Activated naive CD8-positive, alpha-beta T cell treated with anti-CD3 and anti-CD28 coated beads, Interleukin-2, amount 10 ng/mL, durations not matched to agents 7 days and 5 days (primary cell): ENCODE data around the gene TK2. TPM values are rescaled to one million over a fixed set of nuclear protein-coding genes. Genes with fewer than 3 reads are reported as not detected.
"Not testable (repeated sequence)": the region's sequence is repeated elsewhere in the genome, so short reads cannot be mapped to it uniquely, and the experiment has no call there.

Experiments used
- ATAC-seq: fragments of 150-1000 bp; cut with Tn5 transposase; one replicate; pipeline ENCODE4 v1.10.0; 2021; ENCODE audit warnings: low read depth, moderate library complexity
- POLR2A ChIA-PET: fragments of 350-600 bp; sonication (Branson Sonifier 250); formaldehyde crosslinking; loops from one replicate; lab custom pipeline; 2021; ENCODE audit warnings: antibody characterized with exemption; lab: Charles Lee
- DNase-seq: peaks from one replicate; pipeline ENCODE4 v3.0.0; 2021
- H3K27ac Mint-ChIP-seq: one replicate; pipeline ENCODE4 v1.8.0; 2022; ENCODE audit warnings: mild to moderate bottlenecking, mixed read lengths
- H3K27me3 Mint-ChIP-seq: one replicate; pipeline ENCODE4 v1.8.0; 2022; ENCODE audit warnings: mild to moderate bottlenecking, moderate library complexity, mixed read lengths
- H3K36me3 Mint-ChIP-seq: one replicate; pipeline ENCODE4 v1.8.0; 2021; ENCODE audit warnings: mild to moderate bottlenecking, mixed read lengths
- H3K4me1 Mint-ChIP-seq: one replicate; pipeline ENCODE4 v1.8.0; 2021; ENCODE audit warnings: mixed read lengths
- H3K4me3 Mint-ChIP-seq: one replicate; pipeline ENCODE4 v1.8.0; 2022; ENCODE audit warnings: mild to moderate bottlenecking, moderate library complexity, mixed read lengths
- H3K9me3 Mint-ChIP-seq: one replicate; pipeline ENCODE4 v1.8.0; 2021; ENCODE audit warnings: mixed read lengths
- total RNA-seq, 2 experiments: library from RNA; stranded (reverse); gene quantifications; one replicate each; pipeline ENCODE4 v1.2.3, GENCODE V29; 2021

Gene TK2
- total RNA-seq, 2 experiments from 2014 or later, result 7.0 to 8.6 TPM

DNA sequence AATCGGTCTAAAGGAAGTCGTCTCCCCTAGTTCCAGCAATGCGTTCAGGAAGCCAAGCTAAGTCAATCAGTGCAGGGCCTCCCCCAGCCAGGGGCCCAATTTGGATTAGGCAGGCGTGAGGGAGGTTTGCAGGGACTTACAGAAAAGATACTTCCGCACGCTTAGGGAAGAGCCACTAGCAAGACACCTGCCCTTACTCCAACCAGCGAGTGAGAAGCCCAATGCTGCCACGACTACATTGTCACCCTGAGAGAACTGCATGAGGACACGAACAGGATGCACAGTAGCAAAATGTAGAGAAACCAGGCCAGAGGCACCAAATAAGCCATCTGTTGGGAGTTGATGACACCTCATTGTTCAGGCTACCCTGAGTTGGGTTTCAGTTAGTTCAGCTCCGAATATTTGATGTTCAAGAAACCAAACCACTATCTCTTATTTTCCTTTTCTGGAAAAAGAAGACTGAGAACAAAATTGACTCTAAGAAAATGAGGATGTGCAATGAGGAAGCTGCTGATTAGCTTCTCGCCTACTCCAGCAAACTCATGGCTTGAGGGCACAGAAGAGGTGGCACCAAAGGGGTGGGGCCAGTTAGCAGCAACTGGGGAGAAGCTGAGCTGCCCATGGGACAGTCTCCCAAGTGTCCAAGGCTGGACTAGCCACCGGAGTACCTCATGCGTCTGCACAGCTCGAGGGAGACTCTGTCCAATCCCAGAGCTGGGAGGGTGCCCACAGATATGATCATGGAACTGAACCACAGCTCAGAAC lies 29.3 kb downstream of the TK2 start:
- Mint-ChIP-seq H3K9me3 (no peaks in the 10 kb centered on the region), H3K36me3 (no peaks in the 10 kb centered on the region), H3K27me3 (no peaks in the 10 kb centered on the region), H3K4me3 (peak overlapping the region; percentile 40), H3K4me1 (peaks cover 81% of the 10 kb centered on the region), H3K27ac (peak overlapping the region; percentile 70)
- POLR2A ChIA-PET, result interaction anchor here (0.9 to 10.0 kb wide), 3 partner anchors 12 to 83 kb away, joined by 3 to 157 read pairs (median 29); partner anchors contain the start of genes CKLF, CMTM3 and TK2
- no peak for DNase-seq
- ATAC-seq, result no peak

DNA sequence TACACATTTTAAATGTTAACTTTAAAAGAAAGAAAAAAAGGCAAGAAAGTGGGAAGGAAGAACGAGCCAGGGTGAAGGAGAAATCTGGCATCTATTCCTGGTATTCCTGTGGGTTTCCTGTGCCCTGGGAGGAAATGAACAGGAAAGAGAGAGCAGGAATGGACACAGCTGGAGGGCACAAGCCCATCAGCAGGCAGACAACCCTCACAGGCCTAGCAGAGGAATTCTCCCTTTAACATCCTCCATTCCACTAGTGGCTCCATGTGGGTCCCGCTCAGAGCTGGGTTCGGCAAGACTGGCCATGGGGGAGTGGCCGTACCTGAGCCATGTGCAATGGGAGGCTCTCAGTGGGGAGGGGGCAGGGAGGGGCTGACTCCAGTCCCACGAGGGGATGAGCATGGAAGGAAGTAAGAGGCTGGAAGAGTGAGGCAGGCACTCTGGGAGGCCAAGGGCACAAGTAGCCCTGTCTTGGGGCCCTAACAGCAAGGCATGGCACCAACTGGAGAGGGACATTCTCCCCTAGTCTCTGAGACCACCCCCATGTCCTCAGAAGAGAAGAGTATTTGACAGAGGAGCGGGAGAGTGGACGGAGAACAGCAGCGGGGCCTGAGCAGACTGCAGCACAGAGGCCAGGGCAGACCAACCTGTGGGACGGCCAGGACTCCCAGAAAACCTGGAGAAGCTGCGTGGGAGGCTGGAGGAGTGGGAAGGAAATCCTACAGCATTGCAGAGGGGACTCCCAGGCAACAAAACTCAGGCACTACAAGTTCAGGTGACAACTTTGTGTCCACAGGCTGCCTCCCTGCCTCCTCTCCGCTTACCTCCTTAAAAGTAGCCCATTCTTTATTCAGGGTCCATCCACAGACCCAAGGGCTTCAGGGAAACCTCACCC lies 30.2 kb downstream of the TK2 start:
- peak overlapping the region; percentile 70 for H3K27ac Mint-ChIP-seq
- H3K9me3 Mint-ChIP-seq, result no peaks in the 10 kb centered on the region
- peaks cover 75% of the 10 kb centered on the region for H3K4me1 Mint-ChIP-seq
- POLR2A ChIA-PET, result interaction anchor here (0.9 to 10.0 kb wide), 3 partner anchors 12 to 84 kb away, joined by 3 to 157 read pairs (median 29); partner anchors contain the start of genes CKLF, CMTM3 and TK2
- H3K36me3 Mint-ChIP-seq, result no peaks in the 10 kb centered on the region
- peak overlapping the region; percentile 40 for H3K4me3 Mint-ChIP-seq
- no peaks in the 10 kb centered on the region for H3K27me3 Mint-ChIP-seq
- ATAC-seq, result no peak
- no peak for DNase-seq

DNA sequence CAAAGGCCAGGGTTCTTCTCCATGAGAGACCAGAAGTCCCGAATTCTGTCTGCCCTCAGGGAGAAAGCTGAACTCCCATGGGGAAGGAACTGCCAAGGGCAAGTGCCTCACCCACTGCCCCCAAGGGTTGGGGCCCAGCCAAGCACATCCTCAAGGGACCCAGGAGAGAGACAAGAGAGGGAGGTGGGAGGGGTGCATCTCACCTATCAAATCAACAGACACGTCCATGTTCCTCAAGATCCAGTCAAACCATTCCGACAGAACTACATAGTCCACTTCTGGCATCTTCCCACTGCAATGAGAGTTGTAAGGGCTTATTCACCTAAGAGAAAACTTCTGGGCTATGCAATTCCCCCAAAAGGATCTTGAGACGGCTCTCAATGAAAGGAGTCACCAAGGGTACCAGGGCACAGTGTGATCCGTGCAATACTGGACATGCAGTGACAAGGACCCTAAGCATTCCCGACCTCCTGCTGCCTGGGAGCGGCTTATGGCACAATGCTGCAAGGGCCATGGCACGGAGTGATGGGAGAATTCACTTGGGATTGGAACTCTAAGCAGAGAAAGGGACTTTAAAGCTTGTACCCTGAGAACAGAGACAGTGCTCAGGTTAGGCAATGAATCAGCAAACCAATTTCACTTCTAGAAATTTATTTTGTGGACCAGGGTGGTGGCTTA lies 32.2 kb downstream of the TK2 start:
- no peaks in the 10 kb centered on the region for H3K27me3 Mint-ChIP-seq
- no peak for DNase-seq
- POLR2A ChIA-PET, result interaction anchor here (1.0 to 1.3 kb wide), 4 partner anchors 35 to 86 kb away, joined by 3 to 8 read pairs (median 5); partner anchors contain the start of gene CKLF
- H3K4me1 Mint-ChIP-seq, result peaks cover 61% of the 10 kb centered on the region
- peak overlapping the region; percentile 78 for H3K4me3 Mint-ChIP-seq
- ATAC-seq, result no peak
- peak overlapping the region; percentile 92 for H3K27ac Mint-ChIP-seq
- no peaks in the 10 kb centered on the region for H3K9me3 Mint-ChIP-seq
- H3K36me3 Mint-ChIP-seq, result no peaks in the 10 kb centered on the region

DNA sequence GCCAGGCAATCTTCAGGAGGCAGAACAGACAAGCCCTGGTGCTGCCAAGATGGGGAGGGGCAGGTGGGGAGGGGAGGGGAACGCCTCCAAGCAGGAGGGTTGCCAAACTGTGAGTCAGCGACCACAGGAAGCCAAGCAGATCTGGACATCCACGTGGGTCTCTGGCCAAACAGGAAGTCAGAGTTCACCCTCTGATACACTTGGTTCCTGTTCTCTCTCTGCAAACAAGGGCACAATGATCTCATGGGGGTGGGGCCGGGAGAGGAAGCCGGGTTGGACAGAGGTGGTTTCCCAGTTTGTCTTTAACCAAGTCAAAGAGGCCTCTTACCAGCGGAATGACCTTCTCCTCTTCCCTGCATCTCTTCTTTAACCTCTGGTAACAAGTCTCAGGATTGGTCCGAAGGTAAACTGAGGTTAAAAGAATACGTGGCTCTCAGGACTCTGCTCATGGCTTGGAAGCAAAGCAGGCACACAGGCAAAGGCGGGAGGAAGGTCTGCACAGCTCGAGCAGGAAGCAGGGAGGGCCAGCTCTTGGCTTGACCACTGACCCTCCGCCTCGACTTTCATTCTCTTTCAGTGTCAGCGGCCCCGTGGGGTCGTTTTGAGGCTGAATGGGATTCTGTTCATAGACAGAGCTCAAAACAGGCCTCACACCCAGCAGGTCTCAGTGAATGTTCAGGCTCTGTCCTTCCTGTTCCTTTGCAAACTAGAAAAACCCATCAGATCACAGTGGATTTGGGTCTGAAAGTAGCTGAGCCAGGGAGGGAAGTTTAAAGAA lies 32.9 kb downstream of the TK2 start:
- DNase-seq, result peak; percentile 68
- H3K27me3 Mint-ChIP-seq, result no peaks in the 10 kb centered on the region
- H3K36me3 Mint-ChIP-seq, result no peaks in the 10 kb centered on the region
- H3K4me3 Mint-ChIP-seq, result peak overlapping the region; percentile 78
- H3K9me3 Mint-ChIP-seq, result no peaks in the 10 kb centered on the region
- peak overlapping the region; percentile 92 for H3K27ac Mint-ChIP-seq
- H3K4me1 Mint-ChIP-seq, result peaks cover 54% of the 10 kb centered on the region
- ATAC-seq, result peak; percentile 85
- POLR2A ChIA-PET, result interaction anchor here (1.0 to 1.3 kb wide), 3 partner anchors 34 to 73 kb away, joined by 3 to 8 read pairs (median 5); partner anchors contain the start of gene CKLF

DNA sequence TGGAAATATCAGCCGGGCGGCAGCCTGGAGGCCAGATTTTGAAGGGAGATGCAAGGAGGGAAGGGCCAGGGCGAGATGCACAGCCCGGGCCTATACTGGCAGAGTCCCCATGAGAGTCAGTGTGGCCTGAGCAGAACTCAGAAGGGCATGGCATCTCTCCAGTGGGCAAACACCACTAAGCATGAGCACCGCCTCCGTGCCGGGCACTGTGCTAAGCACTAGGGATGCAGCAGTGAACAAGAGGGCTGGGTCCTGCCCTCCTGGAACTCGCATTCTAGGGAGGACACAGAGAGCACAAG lies 33.5 kb downstream of the TK2 start:
- no peak for ATAC-seq
- H3K4me1 Mint-ChIP-seq, result peaks cover 51% of the 10 kb centered on the region
- peak overlapping the region; percentile 78 for H3K4me3 Mint-ChIP-seq
- peak overlapping the region; percentile 92 for H3K27ac Mint-ChIP-seq
- H3K9me3 Mint-ChIP-seq, result no peaks in the 10 kb centered on the region
- DNase-seq, result no peak
- no peaks in the 10 kb centered on the region for H3K27me3 Mint-ChIP-seq
- POLR2A ChIA-PET, result interaction anchor here (1.2 kb wide), 1 partner anchor 110 kb away, joined by 4 read pairs; no protein-coding TSS in a partner anchor
- H3K36me3 Mint-ChIP-seq, result no peaks in the 10 kb centered on the region

DNA sequence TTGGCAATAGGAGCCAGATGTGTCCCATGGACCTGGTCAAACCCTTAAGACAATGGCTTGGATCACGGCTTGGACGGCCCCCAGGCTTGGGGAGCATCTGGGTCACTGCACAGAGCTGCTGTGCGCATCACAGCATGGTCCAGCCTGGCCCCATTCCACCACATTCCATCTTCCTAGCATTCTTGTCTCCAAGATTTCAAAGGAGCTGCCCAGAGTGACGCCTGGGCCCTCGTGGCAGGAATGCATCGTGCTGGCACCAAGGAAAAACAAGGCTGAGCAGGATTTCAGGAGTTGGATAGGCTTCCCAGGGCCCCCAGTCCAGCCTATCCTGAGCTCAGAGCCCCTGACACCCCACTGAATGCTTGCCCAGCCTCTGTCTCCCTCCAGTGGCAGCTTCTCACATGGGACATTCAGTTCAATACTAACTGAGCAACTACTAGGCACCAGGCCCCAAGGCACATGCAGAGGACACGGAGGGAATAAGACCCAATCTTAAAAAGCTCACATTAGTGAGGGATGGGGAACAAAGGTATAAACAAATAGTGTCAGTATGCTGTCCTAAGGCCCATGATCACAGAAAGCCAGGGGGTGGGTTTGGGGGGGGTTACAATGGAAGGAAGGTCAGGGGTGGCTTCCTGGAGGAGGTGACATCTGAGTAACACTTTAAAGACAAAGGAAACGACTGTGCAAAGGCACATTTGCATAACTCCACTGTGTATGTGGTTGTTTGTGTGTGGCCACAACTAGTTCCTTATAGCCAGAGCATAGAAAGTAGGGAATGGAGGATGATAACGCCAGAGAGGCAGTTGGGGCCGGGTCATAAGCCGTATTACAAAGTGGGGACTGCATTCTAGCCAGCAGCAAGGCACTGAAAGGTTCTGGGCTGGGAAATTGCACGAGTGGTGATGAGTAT lies 34.1 kb downstream of the TK2 start:
- Mint-ChIP-seq H3K27me3 (no peaks in the 10 kb centered on the region), H3K9me3 (no peaks in the 10 kb centered on the region), H3K27ac (peak overlapping the region; percentile 92), H3K36me3 (no peaks in the 10 kb centered on the region), H3K4me1 (peaks cover 46% of the 10 kb centered on the region), H3K4me3 (peak overlapping the region; percentile 78)
- POLR2A ChIA-PET, result interaction anchor here (0.9 to 1.2 kb wide), 2 partner anchors 36 to 109 kb away, joined by 4 to 9 read pairs; partner anchors contain the start of gene CKLF
- DNase-seq (no peak), ATAC-seq (no peak)

DNA sequence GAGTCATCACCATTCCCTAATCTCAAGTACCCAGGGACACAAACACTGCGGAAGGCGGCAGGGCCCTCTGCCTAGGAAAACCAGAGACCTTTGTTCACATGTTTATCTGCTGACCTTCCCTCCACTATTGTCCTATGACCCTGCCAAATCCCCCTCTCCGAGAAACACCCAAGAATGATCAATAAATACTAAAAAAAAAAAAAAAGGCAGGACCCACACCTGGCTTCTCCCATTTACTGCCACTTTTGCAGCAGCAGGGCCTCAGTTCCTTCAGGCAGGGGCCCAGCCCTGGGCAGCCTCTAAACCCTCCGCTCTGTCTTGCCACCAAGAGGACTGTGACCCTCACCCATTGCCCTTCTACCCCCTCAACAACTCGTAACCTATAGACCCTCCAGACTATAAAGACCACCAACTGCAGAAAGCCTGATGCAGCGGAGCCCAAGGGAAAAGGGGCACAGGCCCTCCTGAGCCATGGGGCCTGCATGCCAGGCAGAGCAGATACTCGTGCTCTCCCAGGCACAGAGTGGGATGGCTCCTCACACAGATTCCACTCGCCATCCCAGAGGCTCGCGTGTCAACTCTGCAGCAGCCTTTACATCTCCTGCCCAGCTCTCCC lies 34.8 kb downstream of the TK2 start:
- H3K27me3 Mint-ChIP-seq, H3K9me3 Mint-ChIP-seq, DNase-seq, H3K36me3 Mint-ChIP-seq, ATAC-seq, H3K4me3 Mint-ChIP-seq: not testable (repeated sequence)
- Mint-ChIP-seq H3K27ac (peak overlapping the region; percentile 92), H3K4me1 (peaks cover 38% of the 10 kb centered on the region)
- POLR2A ChIA-PET, result interaction anchor here (0.9 to 1.2 kb wide), 2 partner anchors 37 to 108 kb away, joined by 4 to 9 read pairs; partner anchors contain the start of gene CKLF

DNA sequence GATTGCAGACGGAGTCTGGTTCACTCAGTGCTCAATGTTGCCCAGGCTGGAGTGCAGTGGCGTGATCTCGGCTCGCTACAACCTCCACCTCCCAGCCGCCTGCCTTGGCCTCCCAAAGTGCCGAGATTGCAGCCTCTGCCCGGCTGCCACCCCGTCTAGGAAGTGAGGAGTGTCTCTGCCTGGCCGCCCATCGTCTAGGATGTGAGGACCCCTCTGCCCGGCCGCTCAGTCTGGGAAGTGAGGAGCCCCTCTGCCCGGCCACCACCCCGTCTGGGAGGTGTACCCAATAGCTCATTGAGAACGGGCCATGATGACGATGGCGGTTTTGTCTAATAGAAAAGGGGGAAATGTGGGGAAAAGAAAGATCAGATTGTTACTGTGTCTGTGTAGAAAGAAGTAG lies 35.5 kb downstream of the TK2 start:
- H3K9me3 Mint-ChIP-seq, POLR2A ChIA-PET, H3K4me3 Mint-ChIP-seq, H3K27me3 Mint-ChIP-seq, ATAC-seq, DNase-seq, H3K36me3 Mint-ChIP-seq, H3K27ac Mint-ChIP-seq: not testable (repeated sequence)
- peaks cover 31% of the 10 kb centered on the region for H3K4me1 Mint-ChIP-seq

DNA sequence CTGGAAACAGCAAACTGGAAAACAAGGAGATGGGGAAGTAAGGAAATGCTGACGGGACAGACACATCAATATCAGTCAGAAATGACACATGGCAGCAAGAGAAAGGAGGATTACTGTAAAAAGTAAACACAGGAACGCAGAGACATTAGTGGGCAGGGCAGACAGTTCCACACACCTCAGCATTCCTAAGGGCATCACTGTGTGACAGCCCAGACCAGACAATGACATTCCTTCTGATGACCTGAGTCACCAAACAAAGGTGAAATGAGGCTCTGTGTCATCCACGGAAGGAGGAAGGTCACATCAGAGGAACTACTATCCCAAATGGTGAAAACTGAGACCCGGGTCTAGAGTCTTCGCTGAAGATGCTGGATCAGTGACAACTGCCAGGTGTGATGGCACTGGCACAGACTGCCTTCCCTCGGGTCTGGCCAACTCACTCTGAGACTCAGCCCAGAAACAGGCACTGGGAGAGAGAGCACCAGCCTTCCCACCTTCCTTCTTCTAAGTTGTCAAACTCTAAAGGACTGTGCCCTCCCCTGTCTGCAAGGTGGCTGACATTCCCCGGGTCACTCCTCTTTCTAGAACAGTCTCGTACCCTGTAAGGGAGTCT lies 36.7 kb downstream of the TK2 start:
- POLR2A ChIA-PET, result no interaction called here
- no peaks in the 10 kb centered on the region for H3K27me3 Mint-ChIP-seq
- no peak for ATAC-seq

DNA sequence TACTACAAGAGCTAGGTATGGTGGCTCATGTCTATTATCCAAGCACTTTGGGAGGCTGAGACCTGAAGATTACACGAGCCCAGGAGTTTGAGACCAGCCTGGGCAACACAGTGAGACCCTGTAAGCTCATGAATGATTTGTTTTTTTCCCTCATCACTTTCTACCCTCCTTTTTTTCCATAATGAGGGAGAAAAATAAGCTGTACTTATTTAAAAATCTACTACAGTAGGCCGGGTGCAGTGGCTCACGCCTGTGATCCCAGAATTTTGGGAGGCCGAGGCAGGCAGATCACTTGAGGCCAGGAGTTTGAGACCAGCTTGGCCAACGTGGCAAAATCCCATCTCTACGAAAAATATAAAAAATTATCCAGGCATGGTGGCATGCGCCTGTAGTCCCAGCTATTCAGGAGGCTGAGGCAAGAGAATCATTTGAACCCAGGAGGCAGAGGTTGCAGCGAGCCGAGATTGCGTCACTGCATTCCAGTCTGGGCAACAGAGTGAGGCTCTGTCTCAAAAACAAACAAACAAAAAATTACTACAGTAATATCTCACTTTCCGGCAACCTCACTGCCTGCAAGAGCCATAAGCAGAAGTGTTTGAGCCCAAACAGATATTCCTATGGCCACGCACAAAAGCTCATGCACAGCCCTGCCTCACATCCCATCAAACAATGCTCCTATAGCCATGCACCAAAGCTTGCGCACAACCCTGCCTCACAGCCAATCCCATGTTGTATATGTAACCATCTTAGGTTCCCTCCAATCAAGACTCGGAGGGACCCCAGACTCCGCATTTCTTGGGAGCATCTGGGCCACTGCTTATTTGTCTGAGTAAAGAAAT lies 37.4 kb downstream of the TK2 start:
- H3K27ac Mint-ChIP-seq, result peak overlapping the region; percentile 50
- no peaks in the 10 kb centered on the region for H3K9me3 Mint-ChIP-seq
- POLR2A ChIA-PET, result interaction anchor here (1.2 to 1.6 kb wide), 3 partner anchors 9 to 40 kb away, joined by 3 to 4 read pairs (median 4); partner anchors contain the start of gene CKLF
- H3K4me1 Mint-ChIP-seq, result peaks cover 23% of the 10 kb centered on the region
- ATAC-seq, result no peak
- H3K36me3 Mint-ChIP-seq, result no peaks in the 10 kb centered on the region
- no peak overlapping the region for H3K4me3 Mint-ChIP-seq
- no peaks in the 10 kb centered on the region for H3K27me3 Mint-ChIP-seq
- DNase-seq, result no peak

More for the DNA sequence above, 36.7 kb downstream of the TK2 start:
- no peaks in the 10 kb centered on the region for H3K9me3 Mint-ChIP-seq
- peaks cover 28% of the 10 kb centered on the region for H3K4me1 Mint-ChIP-seq
- peak overlapping the region; percentile 50 for H3K27ac Mint-ChIP-seq
- no peak for DNase-seq
- H3K4me3 Mint-ChIP-seq, result no peak overlapping the region
- no peaks in the 10 kb centered on the region for H3K36me3 Mint-ChIP-seq
